BJ (cell line): ENCODE data around the gene ATG2B. TPM values are rescaled to one million over a fixed set of nuclear protein-coding genes. Genes with fewer than 3 reads are reported as not detected.

Experiments
- CTCF ChIA-PET: fragments of 350-600 bp; formaldehyde crosslinking; extraction: SDS; loops from one replicate; lab custom pipeline; 2021; ENCODE audit warnings: antibody characterized with exemption, inconsistent platforms; lab: Yijun Ruan, JAX
- POLR2A ChIA-PET: fragments of 300-600 bp; sonication (Branson Sonifier 250); formaldehyde crosslinking; extraction: SDS; loops from one replicate; lab custom pipeline; 2021; ENCODE audit warnings: antibody characterized with exemption; lab: Charles Lee
- DNase-seq: peaks from one replicate; pipeline ENCODE4 v3.0.0-alpha.2; 2011; ENCODE audit warnings: low read depth
- H3K27me3 ChIP-seq: 2 replicates; pipeline ENCODE4 v1.6.0; 2011; ENCODE audit warnings: low read length; ENCODE audit not compliant: control insufficient read depth, insufficient read depth
- H3K36me3 ChIP-seq: 2 replicates; pipeline ENCODE4 v1.5.1; 2011; ENCODE audit warnings: low read length; ENCODE audit not compliant: control insufficient read depth, insufficient read depth
- H3K4me3 ChIP-seq: 2 replicates; pipeline ENCODE4 v1.5.1; 2011; ENCODE audit warnings: low read depth, mild to moderate bottlenecking, control low read depth, low read length
- CTCF ChIP-seq: IDR thresholded peaks from 2 replicates; pipeline ENCODE4 v1.5.1; 2011; ENCODE audit warnings: low read depth, mild to moderate bottlenecking, control low read depth, inconsistent platforms, low read length, moderate library complexity; ENCODE audit not compliant: insufficient read depth
- polyA plus RNA-seq: library from polyadenylated mRNA; depleted of rRNA; stranded (reverse); fragments of >200 nt; gene quantifications from 2 replicates; pipeline ENCODE4 v1.2.3, GENCODE V29; 2011

ATG2B gene
- polyA plus RNA-seq, 1 experiment: 11.6 TPM

GRCh38 chr14:96297000-96297399 lies 66.1 kb downstream of the ATG2B start:
- DNase-seq: no peak
- H3K36me3 ChIP-seq: no peaks in the 10 kb centered on the region
- no peaks in the 10 kb centered on the region for H3K27me3 ChIP-seq
- ChIA-PET CTCF (interaction anchor here (0.7 to 6.5 kb wide), 13 partner anchors 11 to 199 kb away, joined by 3 to 33 read pairs (median 4); no protein-coding TSS in a partner anchor), POLR2A (no interaction called here)
- no peak overlapping the region for H3K4me3 ChIP-seq
- peak; percentile 46 for TF ChIP-seq CTCF

GRCh38 chr14:96294246-96294645 lies 68.9 kb downstream of the ATG2B start:
- Histone ChIP-seq H3K36me3 (peaks cover 6% of the 10 kb centered on the region), H3K4me3 (no peak overlapping the region), H3K27me3 (no peaks in the 10 kb centered on the region)
- no peak for TF ChIP-seq CTCF
- POLR2A ChIA-PET: no interaction called here
- CTCF ChIA-PET: interaction anchor here (1.6 to 6.5 kb wide), 3 partner anchors 15 to 130 kb away, joined by 3 to 33 read pairs (median 22); no protein-coding TSS in a partner anchor
- no peak for DNase-seq

GRCh38 chr14:96287856-96288255 lies 75.3 kb downstream of the ATG2B start:
- no peak for DNase-seq
- no peak for TF ChIP-seq CTCF
- no peaks in the 10 kb centered on the region for H3K27me3 ChIP-seq
- ChIA-PET POLR2A (no interaction called here), CTCF (interaction anchor here (0.7 to 4.7 kb wide), 2 partner anchors 8 to 12 kb away, joined by 5 to 18 read pairs; no protein-coding TSS in a partner anchor)
- no peak overlapping the region for H3K4me3 ChIP-seq
- peaks cover 9% of the 10 kb centered on the region for H3K36me3 ChIP-seq

- POLR2A ChIA-PET: no interaction called here
- CTCF ChIA-PET: interaction anchor here (0.6 to 4.7 kb wide), 4 partner anchors 10 to 185 kb away, joined by 3 to 18 read pairs (median 8); no protein-coding TSS in a partner anchor
- H3K4me3 ChIP-seq: no peak overlapping the region
- DNase-seq: no peak
- peaks cover 9% of the 10 kb centered on the region for H3K36me3 ChIP-seq
- no peaks in the 10 kb centered on the region for H3K27me3 ChIP-seq
- no peak for TF ChIP-seq CTCF
Observed at GRCh38 chr14:96286251-96286650, 76.9 kb downstream of the ATG2B start.

GRCh38 chr14:96285667-96286066 lies 77.5 kb downstream of the ATG2B start:
- H3K4me3 ChIP-seq: no peak overlapping the region
- peaks cover 9% of the 10 kb centered on the region for H3K36me3 ChIP-seq
- no peak for DNase-seq
- ChIA-PET CTCF (interaction anchor here (0.9 to 4.7 kb wide), 5 partner anchors 10 to 287 kb away, joined by 3 to 18 read pairs (median 3); no protein-coding TSS in a partner anchor), POLR2A (no interaction called here)
- no peaks in the 10 kb centered on the region for H3K27me3 ChIP-seq
- TF ChIP-seq CTCF: no peak
